ENCODE results near the gene WDR27. TPM values are rescaled to one million over a fixed set of nuclear protein-coding genes. Genes with fewer than 3 reads are reported as not detected.

WDR27 gene
- total and polyA plus RNA-seq, 10 of the 15 experiments (the other 5 are each of a cell fraction or from before 2014, with no cell fraction given), result 1.9 to 33.2 (median 19.0) TPM

DNA sequence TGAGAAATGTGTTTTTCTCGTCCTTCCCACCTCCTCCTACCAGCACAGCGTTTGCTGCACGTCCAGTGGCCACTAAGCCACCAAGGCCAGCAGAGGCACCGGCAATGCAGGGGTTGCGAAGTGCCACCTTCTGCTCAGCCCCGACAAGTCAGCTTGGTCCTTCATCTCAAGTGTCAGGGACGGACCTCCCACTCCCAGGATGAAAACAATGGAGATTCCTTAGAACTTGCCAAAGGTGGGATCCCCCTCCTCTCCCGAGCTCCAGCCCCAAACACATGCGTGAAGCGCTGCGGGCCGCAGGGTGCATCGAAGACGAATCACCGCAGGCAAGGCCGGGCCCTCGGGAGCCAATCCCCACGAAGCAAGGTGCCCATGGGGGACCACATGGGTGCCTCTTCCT lies 60.8 kb downstream of the WDR27 start (continued):
- TF ChIP-seq, protein P1, sequence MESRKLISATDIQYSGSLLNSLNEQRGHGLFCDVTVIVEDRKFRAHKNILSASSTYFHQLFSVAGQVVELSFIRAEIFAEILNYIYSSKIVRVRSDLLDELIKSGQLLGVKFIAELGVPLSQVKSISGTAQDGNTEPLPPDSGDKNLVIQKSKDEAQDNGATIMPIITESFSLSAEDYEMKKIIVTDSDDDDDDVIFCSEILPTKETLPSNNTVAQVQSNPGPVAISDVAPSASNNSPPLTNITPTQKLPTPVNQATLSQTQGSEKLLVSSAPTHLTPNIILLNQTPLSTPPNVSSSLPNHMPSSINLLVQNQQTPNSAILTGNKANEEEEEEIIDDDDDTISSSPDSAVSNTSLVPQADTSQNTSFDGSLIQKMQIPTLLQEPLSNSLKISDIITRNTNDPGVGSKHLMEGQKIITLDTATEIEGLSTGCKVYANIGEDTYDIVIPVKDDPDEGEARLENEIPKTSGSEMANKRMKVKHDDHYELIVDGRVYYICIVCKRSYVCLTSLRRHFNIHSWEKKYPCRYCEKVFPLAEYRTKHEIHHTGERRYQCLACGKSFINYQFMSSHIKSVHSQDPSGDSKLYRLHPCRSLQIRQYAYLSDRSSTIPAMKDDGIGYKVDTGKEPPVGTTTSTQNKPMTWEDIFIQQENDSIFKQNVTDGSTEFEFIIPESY (IDR thresholded peaks at IDR 0.05), result no peak
- TF ChIP-seq SMAD5 (IDR thresholded peaks at IDR 0.05; ENCODE audit: low read depth), result no peak
- TF ChIP-seq, protein P2, sequence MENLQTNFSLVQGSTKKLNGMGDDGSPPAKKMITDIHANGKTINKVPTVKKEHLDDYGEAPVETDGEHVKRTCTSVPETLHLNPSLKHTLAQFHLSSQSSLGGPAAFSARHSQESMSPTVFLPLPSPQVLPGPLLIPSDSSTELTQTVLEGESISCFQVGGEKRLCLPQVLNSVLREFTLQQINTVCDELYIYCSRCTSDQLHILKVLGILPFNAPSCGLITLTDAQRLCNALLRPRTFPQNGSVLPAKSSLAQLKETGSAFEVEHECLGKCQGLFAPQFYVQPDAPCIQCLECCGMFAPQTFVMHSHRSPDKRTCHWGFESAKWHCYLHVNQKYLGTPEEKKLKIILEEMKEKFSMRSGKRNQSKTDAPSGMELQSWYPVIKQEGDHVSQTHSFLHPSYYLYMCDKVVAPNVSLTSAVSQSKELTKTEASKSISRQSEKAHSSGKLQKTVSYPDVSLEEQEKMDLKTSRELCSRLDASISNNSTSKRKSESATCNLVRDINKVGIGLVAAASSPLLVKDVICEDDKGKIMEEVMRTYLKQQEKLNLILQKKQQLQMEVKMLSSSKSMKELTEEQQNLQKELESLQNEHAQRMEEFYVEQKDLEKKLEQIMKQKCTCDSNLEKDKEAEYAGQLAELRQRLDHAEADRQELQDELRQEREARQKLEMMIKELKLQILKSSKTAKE (IDR thresholded peaks at IDR 0.05; ENCODE audit: low read depth, poor library complexity, severe bottlenecking), result no peak
- TF ChIP-seq SREBF2 (IDR thresholded peaks at IDR 0.05; ENCODE audit: low read length), result no peak
- TF ChIP-seq SUPT20H (IDR thresholded peaks at IDR 0.05; ENCODE audit: borderline replicate concordance, control insufficient read depth, low read depth, low read length), result no peak
- TF ChIP-seq, protein P3, sequence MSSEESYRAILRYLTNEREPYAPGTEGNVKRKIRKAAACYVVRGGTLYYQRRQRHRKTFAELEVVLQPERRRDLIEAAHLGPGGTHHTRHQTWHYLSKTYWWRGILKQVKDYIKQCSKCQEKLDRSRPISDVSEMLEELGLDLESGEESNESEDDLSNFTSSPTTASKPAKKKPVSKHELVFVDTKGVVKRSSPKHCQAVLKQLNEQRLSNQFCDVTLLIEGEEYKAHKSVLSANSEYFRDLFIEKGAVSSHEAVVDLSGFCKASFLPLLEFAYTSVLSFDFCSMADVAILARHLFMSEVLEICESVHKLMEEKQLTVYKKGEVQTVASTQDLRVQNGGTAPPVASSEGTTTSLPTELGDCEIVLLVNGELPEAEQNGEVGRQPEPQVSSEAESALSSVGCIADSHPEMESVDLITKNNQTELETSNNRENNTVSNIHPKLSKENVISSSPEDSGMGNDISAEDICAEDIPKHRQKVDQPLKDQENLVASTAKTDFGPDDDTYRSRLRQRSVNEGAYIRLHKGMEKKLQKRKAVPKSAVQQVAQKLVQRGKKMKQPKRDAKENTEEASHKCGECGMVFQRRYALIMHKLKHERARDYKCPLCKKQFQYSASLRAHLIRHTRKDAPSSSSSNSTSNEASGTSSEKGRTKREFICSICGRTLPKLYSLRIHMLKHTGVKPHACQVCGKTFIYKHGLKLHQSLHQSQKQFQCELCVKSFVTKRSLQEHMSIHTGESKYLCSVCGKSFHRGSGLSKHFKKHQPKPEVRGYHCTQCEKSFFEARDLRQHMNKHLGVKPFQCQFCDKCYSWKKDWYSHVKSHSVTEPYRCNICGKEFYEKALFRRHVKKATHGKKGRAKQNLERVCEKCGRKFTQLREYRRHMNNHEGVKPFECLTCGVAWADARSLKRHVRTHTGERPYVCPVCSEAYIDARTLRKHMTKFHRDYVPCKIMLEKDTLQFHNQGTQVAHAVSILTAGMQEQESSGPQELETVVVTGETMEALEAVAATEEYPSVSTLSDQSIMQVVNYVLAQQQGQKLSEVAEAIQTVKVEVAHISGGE (CRISPR knock-in tag; IDR thresholded peaks at IDR 0.05), result no peak
- TF ChIP-seq, protein P4, sequence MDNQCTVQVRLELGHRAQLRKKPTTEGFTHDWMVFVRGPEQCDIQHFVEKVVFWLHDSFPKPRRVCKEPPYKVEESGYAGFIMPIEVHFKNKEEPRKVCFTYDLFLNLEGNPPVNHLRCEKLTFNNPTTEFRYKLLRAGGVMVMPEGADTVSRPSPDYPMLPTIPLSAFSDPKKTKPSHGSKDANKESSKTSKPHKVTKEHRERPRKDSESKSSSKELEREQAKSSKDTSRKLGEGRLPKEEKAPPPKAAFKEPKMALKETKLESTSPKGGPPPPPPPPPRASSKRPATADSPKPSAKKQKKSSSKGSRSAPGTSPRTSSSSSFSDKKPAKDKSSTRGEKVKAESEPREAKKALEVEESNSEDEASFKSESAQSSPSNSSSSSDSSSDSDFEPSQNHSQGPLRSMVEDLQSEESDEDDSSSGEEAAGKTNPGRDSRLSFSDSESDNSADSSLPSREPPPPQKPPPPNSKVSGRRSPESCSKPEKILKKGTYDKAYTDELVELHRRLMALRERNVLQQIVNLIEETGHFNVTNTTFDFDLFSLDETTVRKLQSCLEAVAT (IDR thresholded peaks at IDR 0.05), result no peak
